Kidney epithelial cell (primary cell): Measurements from ENCODE around the gene ANTXR2. TPM values are rescaled to one million over a fixed set of nuclear protein-coding genes. Genes with fewer than 3 reads are reported as not detected.

Experiments used
- DNase-seq: peaks from one replicate; pipeline ENCODE4 v3.0.0-alpha.2; 2010; ENCODE audit warnings: low read depth
- H3K27me3 ChIP-seq: 2 replicates; pipeline ENCODE4 v1.6.0; 2011; ENCODE audit warnings: low read length; ENCODE audit not compliant: control insufficient read depth, insufficient read depth
- H3K36me3 ChIP-seq: 2 replicates; pipeline ENCODE4 v1.5.1; 2011; ENCODE audit warnings: low read length; ENCODE audit not compliant: control insufficient read depth, insufficient read depth
- H3K4me3 ChIP-seq: 2 replicates; pipeline ENCODE4 v1.5.1; 2011; ENCODE audit warnings: low read depth, mild to moderate bottlenecking, control low read depth, low read length
- total RNA-seq: library from RNA; depleted of rRNA; stranded (reverse); fragments of >200 nt; gene quantifications from 2 replicates; pipeline ENCODE4 v1.2.3, GENCODE V29; 2015
- TF ChIP-seq, protein P1 (sequence below): IDR thresholded peaks from 2 replicates; pipeline ENCODE4 v1.5.1; 2011; ENCODE audit warnings: mild to moderate bottlenecking, moderate library complexity, low read length, control low read depth, inconsistent platforms; ENCODE audit not compliant: insufficient read depth, poor library complexity, severe bottlenecking

ANTXR2 gene
- total RNA-seq, 1 donor from 2014 or later: 32.7 TPM

- Histone ChIP-seq H3K27me3 (no peaks in the 10 kb centered on the region), H3K4me3 (no peak overlapping the region), H3K36me3 (no peaks in the 10 kb centered on the region)
- no peak for DNase-seq
- TF ChIP-seq, protein P1, sequence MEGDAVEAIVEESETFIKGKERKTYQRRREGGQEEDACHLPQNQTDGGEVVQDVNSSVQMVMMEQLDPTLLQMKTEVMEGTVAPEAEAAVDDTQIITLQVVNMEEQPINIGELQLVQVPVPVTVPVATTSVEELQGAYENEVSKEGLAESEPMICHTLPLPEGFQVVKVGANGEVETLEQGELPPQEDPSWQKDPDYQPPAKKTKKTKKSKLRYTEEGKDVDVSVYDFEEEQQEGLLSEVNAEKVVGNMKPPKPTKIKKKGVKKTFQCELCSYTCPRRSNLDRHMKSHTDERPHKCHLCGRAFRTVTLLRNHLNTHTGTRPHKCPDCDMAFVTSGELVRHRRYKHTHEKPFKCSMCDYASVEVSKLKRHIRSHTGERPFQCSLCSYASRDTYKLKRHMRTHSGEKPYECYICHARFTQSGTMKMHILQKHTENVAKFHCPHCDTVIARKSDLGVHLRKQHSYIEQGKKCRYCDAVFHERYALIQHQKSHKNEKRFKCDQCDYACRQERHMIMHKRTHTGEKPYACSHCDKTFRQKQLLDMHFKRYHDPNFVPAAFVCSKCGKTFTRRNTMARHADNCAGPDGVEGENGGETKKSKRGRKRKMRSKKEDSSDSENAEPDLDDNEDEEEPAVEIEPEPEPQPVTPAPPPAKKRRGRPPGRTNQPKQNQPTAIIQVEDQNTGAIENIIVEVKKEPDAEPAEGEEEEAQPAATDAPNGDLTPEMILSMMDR: no peak
Observed at GRCh38 chr4:79979785-79980437, 93.1 kb downstream of the ANTXR2 start.

DNA sequence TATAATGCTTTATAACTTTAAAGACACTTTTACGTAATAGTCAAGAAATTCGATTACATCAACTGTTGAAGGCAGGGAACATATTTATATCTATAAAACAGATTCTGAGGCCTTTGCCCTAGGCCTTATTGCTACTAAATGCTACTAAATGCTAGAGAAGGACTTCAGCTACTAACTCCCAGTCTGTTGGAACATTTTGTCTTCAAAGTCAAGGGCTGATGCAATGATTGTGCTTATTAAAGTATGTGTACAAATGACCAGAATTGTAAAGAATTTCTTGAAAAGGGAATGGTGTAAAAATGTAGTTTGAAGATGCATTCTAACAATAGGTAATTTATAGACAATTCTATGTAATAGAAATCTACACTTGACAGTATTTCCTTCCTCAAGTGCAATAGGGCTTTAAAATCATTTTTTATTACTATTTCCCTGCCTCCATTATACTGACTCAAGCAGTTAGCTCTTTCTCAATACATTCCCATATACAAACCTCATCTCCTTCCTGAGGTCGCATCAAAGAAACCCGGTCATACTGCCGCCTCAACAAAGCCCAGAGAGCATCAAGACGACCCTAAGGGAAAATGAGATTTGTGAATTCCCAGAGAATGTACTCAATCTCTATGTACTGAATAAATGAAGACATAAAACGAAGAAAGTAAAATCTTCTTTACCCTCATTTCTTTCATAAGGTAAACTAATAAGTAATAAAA, 95.7 kb downstream of the ANTXR2 start:
- DNase-seq: no peak
- H3K27me3 ChIP-seq: no peaks in the 10 kb centered on the region
- no peaks in the 10 kb centered on the region for H3K36me3 ChIP-seq
- TF ChIP-seq, protein P1: no peak
- H3K4me3 ChIP-seq: no peak overlapping the region

- H3K27me3 ChIP-seq: no peaks in the 10 kb centered on the region
- TF ChIP-seq, protein P1: no peak
- H3K4me3 ChIP-seq: peak overlapping the region; percentile 42
- no peaks in the 10 kb centered on the region for H3K36me3 ChIP-seq
- no peak for DNase-seq
Observed at GRCh38 chr4:79964400-79965211, 108.4 kb downstream of the ANTXR2 start.

GRCh38 chr4:79964020-79964399, 109.0 kb downstream of the ANTXR2 start:
- TF ChIP-seq, protein P1: no peak
- Histone ChIP-seq H3K27me3 (no peaks in the 10 kb centered on the region), H3K36me3 (no peaks in the 10 kb centered on the region), H3K4me3 (no peak overlapping the region)
- DNase-seq: no peak

DNA sequence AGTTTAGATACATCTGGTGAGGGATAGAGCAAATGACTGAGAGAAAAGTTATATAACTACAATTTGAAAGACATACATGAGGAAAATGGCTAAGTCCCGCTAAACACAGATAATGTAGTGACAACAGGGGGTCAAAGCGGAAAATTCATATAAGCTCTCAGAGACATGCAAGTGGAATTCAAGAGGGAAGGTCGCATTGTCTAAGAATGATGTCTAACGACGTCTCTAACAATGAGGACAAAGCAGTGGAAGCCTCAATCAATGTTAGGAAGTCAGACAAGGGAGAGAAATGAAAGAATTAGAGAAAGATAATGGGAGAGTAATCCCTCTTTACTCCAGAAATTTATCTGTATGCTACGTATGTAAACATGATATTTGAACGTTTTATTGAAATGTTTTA, 113.4 kb downstream of the ANTXR2 start:
- H3K36me3 ChIP-seq: no peaks in the 10 kb centered on the region
- no peaks in the 10 kb centered on the region for H3K27me3 ChIP-seq
- TF ChIP-seq, protein P1: no peak
- DNase-seq: no peak
- H3K4me3 ChIP-seq: no peak overlapping the region
